RWPE1 (cell line): ENCODE measurements around the gene COA1.
"Not testable (repeated sequence)": the region's sequence is repeated elsewhere in the genome, so short reads cannot be mapped to it uniquely, and the experiment has no call there.

Experiments
- CTCF ChIA-PET: fragments of 350-600 bp; sonication (Branson Sonifier 250); formaldehyde crosslinking; extraction: SDS; loops from one replicate; lab custom pipeline; 2021; lab: Yijun Ruan, JAX
- POLR2A ChIA-PET: fragments of 400-600 bp; formaldehyde crosslinking; extraction: SDS; loops from one replicate; lab custom pipeline; 2020; ENCODE audit warnings: antibody characterized with exemption; ENCODE audit not compliant: low non-redundant PET; lab: Yijun Ruan, JAX
- DNase-seq: peaks from one replicate; pipeline ENCODE4 v3.0.0; 2012; ENCODE audit warnings: low spot score
- H3K27ac ChIP-seq: fragments of 450-650 bp; 2 replicates; pipeline ENCODE4 v1.5.1; 2017
- TF ChIP-seq, protein P1 (sequence below): fragments of 450-650 bp; conservative IDR thresholded peaks from 2 replicates; pipeline ENCODE4 v1.5.1; 2017; ENCODE audit warnings: low read depth, mild to moderate bottlenecking

The COA1 gene

DNA sequence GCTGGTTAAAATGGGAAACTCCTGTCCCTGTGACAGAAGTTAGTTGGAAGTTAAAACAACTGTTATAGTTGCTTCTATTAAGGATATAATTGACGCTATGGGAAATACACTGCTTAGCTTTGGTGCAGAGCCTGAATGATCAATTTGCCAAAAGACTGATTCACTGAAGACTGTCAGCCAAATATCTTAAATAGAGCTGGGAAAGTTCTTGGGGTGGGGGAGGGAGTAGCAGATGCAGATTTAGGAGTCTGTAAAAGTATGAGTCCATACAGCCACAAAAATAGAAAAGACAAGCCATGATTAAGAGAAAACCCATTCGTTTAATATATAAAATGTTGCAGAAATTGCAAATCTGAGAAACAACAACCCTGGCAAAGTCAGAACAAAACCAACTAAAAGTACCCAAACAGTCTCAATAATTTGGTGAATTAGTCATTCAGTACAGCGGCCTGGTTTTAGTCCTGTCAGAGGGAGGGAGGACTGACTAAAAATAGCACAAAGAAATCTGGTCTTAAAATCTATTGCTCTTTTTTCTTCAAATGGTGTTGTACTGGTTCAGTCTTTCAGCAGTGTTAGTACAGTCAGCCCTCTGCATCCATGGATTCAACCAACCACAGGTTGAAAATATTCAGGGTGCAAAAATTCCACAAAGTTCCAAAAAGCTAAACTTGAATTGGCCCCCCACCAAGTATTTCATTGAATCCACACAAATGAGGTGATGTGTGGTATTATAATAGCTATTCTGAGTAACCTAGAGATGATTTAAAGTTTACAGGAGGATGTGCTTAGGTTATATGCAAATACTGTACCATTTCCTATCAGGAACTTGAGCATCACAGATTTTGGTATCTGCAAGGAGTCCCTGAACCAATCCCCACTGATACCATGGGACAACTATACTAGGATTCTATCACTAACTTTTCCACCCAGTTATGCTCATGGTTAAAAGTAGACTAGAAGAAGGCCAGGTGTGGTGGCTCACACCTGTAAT is 116.4 kb downstream of the COA1 start:
- TF ChIP-seq, protein P1, sequence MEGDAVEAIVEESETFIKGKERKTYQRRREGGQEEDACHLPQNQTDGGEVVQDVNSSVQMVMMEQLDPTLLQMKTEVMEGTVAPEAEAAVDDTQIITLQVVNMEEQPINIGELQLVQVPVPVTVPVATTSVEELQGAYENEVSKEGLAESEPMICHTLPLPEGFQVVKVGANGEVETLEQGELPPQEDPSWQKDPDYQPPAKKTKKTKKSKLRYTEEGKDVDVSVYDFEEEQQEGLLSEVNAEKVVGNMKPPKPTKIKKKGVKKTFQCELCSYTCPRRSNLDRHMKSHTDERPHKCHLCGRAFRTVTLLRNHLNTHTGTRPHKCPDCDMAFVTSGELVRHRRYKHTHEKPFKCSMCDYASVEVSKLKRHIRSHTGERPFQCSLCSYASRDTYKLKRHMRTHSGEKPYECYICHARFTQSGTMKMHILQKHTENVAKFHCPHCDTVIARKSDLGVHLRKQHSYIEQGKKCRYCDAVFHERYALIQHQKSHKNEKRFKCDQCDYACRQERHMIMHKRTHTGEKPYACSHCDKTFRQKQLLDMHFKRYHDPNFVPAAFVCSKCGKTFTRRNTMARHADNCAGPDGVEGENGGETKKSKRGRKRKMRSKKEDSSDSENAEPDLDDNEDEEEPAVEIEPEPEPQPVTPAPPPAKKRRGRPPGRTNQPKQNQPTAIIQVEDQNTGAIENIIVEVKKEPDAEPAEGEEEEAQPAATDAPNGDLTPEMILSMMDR, result no peak
- ChIA-PET CTCF (interaction anchor here (1.1 kb wide), 1 partner anchor 30 kb away, joined by 4 read pairs; the partner anchor contains the start of gene STK17A), POLR2A (no interaction called here)
- no peak for DNase-seq
- 0 out of 2 replicates have a peak overlapping the region, but pooled peaks have one; percentile 28 for H3K27ac ChIP-seq

GRCh38 chr7:43612128-43612527 is 117.2 kb downstream of the COA1 start:
- TF ChIP-seq, protein P1, result no peak
- no peak overlapping the region for H3K27ac ChIP-seq
- DNase-seq, result no peak
- ChIA-PET POLR2A (no interaction called here), CTCF (interaction anchor here (1.1 kb wide), 1 partner anchor 30 kb away, joined by 4 read pairs; the partner anchor contains the start of gene STK17A)

DNA sequence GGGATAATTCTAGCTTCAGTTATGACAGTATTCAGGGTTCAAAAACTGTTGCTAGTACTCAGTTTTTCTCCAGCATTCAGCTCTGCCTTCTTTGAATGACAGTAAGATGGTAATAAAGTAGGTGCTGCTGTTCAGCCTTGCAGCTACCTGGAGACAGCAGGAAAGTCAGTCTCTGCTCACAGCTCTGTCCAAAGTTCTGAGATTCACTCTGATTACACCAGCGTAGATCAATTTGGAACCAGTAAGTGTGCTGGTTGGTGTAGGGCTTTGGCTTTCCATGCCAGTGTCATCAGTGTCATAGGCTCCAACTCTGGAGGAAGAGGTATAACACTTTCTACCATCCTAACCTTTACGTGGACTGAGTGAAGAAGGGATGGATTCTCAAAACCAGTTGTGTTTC is 120.2 kb downstream of the COA1 start:
- ChIA-PET CTCF (no interaction called here), POLR2A (no interaction called here)
- TF ChIP-seq, protein P1, result no peak
- no peak for DNase-seq
- no peak overlapping the region for H3K27ac ChIP-seq

- no peak overlapping the region for H3K27ac ChIP-seq
- POLR2A ChIA-PET, result no interaction called here
- TF ChIP-seq, protein P1, result no peak
- no peak for DNase-seq
- CTCF ChIA-PET, result interaction anchor here (0.6 kb wide), 1 partner anchor 37 kb away, joined by 3 read pairs; no protein-coding TSS in a partner anchor
Measured at GRCh38 chr7:43604251-43604650, 125.1 kb downstream of the COA1 start.

DNA sequence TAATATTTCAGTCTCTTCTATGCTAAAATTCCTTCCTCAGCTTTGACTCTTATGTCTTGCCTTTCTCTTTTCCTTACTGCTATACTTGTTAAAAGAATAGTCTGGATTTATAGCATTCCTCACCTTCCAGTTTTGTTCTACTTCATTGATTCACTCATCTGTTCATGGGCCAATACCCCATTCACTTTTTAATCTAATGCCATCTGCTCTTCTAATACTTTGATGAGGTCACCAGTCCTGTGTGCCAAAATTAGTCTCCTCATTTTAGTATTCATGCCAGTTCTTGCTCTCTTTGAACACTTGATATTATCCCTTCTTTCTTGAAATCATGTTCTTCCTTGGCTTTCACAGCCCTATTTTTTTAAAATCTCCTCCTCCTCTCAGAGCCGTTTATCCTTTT is 127.1 kb downstream of the COA1 start:
- POLR2A ChIA-PET, result no interaction called here

GRCh38 chr7:43600056-43600455 is 129.3 kb downstream of the COA1 start:
- TF ChIP-seq, protein P1, result no peak
- POLR2A ChIA-PET, result no interaction called here
- CTCF ChIA-PET, result interaction anchor here (0.6 kb wide), 1 partner anchor 1990 kb away, joined by 3 read pairs; no protein-coding TSS in a partner anchor
- no peak for DNase-seq
- no peak overlapping the region for H3K27ac ChIP-seq

More for the DNA sequence above, 127.1 kb downstream of the COA1 start:
- CTCF ChIA-PET, result interaction anchor here (1.1 kb wide), 1 partner anchor 20 kb away, joined by 3 read pairs; no protein-coding TSS in a partner anchor
- H3K27ac ChIP-seq, result no peak overlapping the region
- no peak for DNase-seq
- TF ChIP-seq, protein P1, result no peak

- not testable (repeated sequence) for DNase-seq
- POLR2A ChIA-PET, result interaction anchor here (0.6 kb wide), 1 partner anchor 10 kb away, joined by 3 read pairs; no protein-coding TSS in a partner anchor
- CTCF ChIA-PET, result interaction anchor here (0.6 to 0.7 kb wide), 3 partner anchors 14 to 103 kb away, joined by 3 to 5 read pairs (median 3); no protein-coding TSS in a partner anchor
- peak overlapping the region; percentile 53 for H3K27ac ChIP-seq
Measured at GRCh38 chr7:43596426-43596825, 132.9 kb downstream of the COA1 start.
